Measurements from ENCODE around the gene TCAP. TPM values are rescaled to one million over a fixed set of nuclear protein-coding genes. Genes with fewer than 3 reads are reported as not detected.

TCAP gene
- total RNA-seq, 2 donors from 2014 or later, result 0.49 to 1.2 TPM

DNA sequence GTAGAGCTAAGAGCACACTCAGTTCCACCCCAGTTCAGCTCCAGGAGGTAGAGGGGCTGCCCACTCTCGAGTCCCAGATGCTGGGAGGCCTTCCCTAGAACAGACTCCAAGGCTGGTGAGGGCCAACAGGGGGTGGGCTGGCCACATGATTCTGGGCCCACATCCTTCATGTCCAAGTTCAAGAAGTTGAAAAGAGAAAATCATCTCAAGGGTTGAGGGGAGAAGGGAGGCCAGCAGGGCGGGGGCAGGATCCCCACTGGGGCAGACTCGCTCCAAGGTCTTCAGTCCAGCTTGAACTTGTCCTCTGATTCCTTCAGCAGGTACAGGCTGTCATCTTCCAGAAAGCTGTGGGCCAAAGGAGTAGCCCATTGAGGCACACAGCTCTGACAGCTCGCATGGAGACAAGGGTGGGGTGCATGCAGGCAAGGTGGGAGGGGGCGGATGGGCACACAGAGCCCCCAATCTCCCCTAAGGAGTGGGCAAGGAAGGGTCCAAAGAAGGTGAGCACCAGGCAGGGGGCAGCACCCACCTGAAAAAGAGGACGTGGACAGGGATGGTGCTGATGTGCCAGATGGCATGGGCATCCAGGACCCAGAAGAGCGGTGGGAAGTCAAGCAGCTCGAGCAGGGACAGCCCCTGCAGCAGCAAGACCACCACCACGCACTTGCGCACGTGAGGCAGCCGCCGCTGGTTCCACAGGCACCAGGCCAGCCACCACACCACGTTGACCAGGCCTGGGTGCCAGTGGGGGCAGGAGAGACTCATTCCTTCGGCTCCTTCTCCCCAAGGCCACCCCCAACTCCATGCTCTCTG, 7.6 kb downstream of the TCAP start:
- Histone ChIP-seq H3K4me3 (no peak overlapping the region), H3K36me3 (no peaks in the 10 kb centered on the region), H3K9ac (ENCODE audit: low read depth in 2 of 2, low read length in 2 of 2) (peak overlapping the region in 1 of 2 donors; percentile 64), H3K4me1 (peaks cover 10% of the 10 kb centered on the region), H3K27ac (no peak overlapping the region), H3K9me3 (no peaks in the 10 kb centered on the region), H3K27me3 (peaks cover 8% of the 10 kb centered on the region)
- TF ChIP-seq, protein P1, sequence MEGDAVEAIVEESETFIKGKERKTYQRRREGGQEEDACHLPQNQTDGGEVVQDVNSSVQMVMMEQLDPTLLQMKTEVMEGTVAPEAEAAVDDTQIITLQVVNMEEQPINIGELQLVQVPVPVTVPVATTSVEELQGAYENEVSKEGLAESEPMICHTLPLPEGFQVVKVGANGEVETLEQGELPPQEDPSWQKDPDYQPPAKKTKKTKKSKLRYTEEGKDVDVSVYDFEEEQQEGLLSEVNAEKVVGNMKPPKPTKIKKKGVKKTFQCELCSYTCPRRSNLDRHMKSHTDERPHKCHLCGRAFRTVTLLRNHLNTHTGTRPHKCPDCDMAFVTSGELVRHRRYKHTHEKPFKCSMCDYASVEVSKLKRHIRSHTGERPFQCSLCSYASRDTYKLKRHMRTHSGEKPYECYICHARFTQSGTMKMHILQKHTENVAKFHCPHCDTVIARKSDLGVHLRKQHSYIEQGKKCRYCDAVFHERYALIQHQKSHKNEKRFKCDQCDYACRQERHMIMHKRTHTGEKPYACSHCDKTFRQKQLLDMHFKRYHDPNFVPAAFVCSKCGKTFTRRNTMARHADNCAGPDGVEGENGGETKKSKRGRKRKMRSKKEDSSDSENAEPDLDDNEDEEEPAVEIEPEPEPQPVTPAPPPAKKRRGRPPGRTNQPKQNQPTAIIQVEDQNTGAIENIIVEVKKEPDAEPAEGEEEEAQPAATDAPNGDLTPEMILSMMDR (IDR thresholded peaks at IDR 0.05), result peak; percentile 8
- intact Hi-C loops (cut with DNase I), result no loop called here
- DNase-seq, result no peak

DNA sequence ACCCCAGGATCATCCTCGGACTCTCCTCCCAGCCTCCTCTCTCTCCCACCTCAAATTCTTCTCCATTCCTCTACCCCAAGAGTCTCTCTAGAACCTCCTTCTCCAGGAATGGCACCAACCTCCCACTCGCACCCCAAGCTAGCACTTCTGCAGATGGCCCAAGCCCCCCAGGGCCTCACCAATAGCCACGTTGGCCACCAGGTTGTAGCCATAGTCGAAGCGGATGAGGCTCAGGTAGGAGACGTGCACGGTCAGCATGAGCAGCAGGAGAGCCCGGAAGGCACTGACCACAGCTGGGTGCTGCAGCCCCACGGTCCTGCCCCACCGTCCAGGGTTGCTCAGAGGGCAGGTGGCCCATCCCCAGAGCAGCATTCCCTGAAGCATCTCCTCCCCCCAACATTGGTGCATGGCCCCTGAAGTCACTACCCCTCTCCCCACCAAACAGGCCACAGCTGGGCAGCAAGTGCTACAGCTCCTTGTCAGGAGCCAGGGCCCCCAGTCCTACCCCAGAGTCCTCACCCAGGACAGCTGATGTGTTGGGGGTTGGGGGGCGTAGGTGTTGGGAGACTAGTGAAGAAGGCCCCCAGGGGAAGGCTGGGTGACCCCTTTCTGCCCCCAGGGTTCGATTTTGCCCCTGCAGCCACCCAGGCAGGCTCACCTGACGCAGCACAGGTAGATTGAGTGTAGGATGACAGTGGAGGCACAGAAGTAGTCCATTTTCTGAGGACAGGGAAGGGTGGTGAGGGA, 8.4 kb downstream of the TCAP start:
- H3K27me3 ChIP-seq, result no peaks in the 10 kb centered on the region
- H3K4me3 ChIP-seq, result no peak overlapping the region
- no peak overlapping the region for H3K27ac ChIP-seq
- H3K9ac ChIP-seq (ENCODE audit: low read depth in 2 of 2, low read length in 2 of 2), result peak overlapping the region in 1 of 2 donors; percentile 88
- TF ChIP-seq, protein P1 (IDR thresholded peaks at IDR 0.05), result no peak
- H3K9me3 ChIP-seq, result no peaks in the 10 kb centered on the region
- H3K36me3 ChIP-seq, result no peaks in the 10 kb centered on the region
- intact Hi-C loops (cut with DNase I), result no loop called here
- DNase-seq, result no peak
- H3K4me1 ChIP-seq, result peaks cover 10% of the 10 kb centered on the region

DNA sequence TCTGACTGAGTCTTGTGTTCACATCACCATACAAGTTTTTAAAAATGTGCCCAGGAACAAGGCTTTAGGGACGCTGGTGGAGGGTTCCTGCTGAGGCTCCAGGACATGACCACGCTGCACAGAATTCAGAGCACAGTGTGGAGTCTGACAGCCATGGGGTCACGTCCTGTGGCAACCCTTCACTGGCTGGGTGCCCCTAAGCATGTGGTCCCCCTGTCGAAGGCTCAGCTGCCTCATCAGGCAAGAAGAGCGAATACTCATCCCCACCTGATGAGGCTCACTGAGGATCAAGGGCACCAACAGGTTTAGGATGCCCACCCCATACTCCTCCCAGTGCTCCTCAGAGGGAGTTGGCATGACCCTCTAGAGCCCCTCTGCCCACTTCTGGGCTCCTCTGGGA, 9.0 kb downstream of the TCAP start:
- H3K27ac ChIP-seq, result no peak overlapping the region
- peak overlapping the region; percentile 5 to 88 for H3K9ac ChIP-seq (ENCODE audit: low read depth in 2 of 2, low read length in 2 of 2)
- no peak overlapping the region for H3K4me3 ChIP-seq
- peaks cover 11% of the 10 kb centered on the region for H3K4me1 ChIP-seq
- no peak for DNase-seq
- TF ChIP-seq, protein P1 (IDR thresholded peaks at IDR 0.05), result no peak
- H3K27me3 ChIP-seq, result no peaks in the 10 kb centered on the region
- intact Hi-C loops (cut with DNase I), result no loop called here
- no peaks in the 10 kb centered on the region for H3K36me3 ChIP-seq
- H3K9me3 ChIP-seq, result no peaks in the 10 kb centered on the region

DNA sequence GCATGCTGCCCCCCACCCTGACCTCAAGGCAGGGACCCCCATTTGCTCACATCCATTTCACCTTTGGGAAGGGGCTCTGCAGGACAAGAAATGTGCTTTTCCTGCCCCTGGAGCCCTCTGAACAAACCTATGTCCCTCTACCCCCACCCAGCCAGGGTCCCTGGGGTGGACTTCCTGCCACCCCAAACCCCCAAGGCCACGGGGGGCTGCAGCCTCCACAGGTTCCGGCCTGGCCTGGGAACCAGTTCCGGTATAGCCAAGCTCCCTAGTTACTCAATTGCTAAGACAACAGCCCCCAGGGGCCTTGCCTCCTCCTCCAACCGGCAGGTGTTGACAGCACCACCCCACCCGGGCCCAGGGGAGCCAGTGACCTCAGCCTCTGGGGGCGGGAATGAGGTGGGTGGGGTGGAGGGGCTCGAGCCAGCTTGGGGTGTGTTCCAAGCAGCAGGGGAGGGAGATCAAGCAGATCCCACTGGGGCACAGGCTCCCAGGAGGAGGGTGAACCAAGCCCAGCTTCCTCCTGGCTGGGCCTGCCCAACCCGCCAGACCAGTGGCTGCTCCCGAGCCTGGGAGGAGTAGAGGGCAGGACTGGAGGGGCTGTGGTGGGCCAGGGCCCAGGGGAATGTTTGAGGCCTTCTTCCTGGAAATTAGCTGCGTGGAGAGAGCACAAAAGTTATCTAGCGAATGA, 9.7 kb downstream of the TCAP start:
- intact Hi-C loops (cut with DNase I), result no loop called here
- peak; percentile 82 for DNase-seq
- Histone ChIP-seq H3K27ac (peak overlapping the region; percentile 42), H3K27me3 (no peaks in the 10 kb centered on the region), H3K9ac (ENCODE audit: low read depth in 2 of 2, low read length in 2 of 2) (peak overlapping the region; percentile 26 to 88), H3K4me1 (peaks cover 17% of the 10 kb centered on the region), H3K4me3 (no peak overlapping the region), H3K36me3 (no peaks in the 10 kb centered on the region), H3K9me3 (no peaks in the 10 kb centered on the region)
- TF ChIP-seq, protein P1 (IDR thresholded peaks at IDR 0.05), result no peak

DNA sequence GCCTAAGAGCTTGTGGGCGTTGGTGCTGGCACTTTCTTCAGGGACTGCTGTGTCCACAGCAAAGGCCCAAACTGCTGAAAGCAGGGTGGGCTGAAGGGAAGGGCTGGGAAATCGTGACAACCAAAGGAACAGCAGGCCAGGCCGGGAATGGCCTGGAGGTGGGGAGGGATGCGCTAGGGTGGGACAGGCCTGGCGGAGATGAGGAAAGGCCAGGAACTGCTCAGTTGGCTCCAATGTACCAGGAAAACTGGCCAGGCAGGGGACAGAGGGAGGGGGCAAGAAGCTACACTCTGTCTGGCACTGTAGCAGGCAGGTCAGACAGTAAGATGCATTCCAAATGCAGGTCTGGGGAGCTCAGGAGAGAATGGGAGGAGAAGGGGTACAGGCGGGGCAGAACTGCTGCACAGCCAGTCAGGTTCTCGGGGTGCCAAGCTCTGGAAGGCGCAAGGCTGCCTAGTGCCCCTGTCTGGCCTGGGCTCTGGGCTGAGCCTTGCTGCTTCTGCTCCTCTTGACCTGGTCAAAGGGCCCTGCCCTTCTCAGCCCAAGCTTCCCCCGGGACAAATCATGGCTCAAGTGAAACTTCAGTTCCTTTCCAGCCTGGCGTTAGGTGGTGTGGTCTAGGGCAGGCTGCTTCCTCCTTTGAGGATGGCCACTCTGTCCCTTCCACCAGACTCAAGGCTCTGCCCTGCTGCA, 10.4 kb downstream of the TCAP start:
- DNase-seq, result no peak
- H3K36me3 ChIP-seq, result no peaks in the 10 kb centered on the region
- peak overlapping the region; percentile 39 to 88 for H3K9ac ChIP-seq (ENCODE audit: low read depth in 2 of 2, low read length in 2 of 2)
- TF ChIP-seq, protein P1 (IDR thresholded peaks at IDR 0.05), result no peak
- peak overlapping the region; percentile 42 for H3K27ac ChIP-seq
- intact Hi-C loops (cut with DNase I), result no loop called here
- no peaks in the 10 kb centered on the region for H3K9me3 ChIP-seq
- H3K27me3 ChIP-seq, result no peaks in the 10 kb centered on the region
- H3K4me3 ChIP-seq, result no peak overlapping the region
- peaks cover 20% of the 10 kb centered on the region for H3K4me1 ChIP-seq
